HCT116 (cell line): Measurements from ENCODE around the gene DHX34. TPM values are rescaled to one million over a fixed set of nuclear protein-coding genes. Genes with fewer than 3 reads are reported as not detected.

Source experiments
- ATAC-seq: fragments of 200-7000 bp; cut with Tn5 transposase; 2 replicates; pipeline ENCODE4 v1.9.1; 2020; ENCODE audit warnings: mild to moderate bottlenecking, moderate library complexity
- BruUV-seq: library from RNA; stranded (reverse); fragments of 400-500 nt; replicated peaks from 2 replicates; lab custom pipeline; 2021; lab: Mats Ljungman, UMichigan
- CTCF ChIA-PET: fragments of 300-600 bp; sonication (Branson Sonifier 250); formaldehyde crosslinking; loops from one replicate; lab custom pipeline; 2021; ENCODE audit warnings: antibody characterized with exemption; lab: Charles Lee
- POLR2A ChIA-PET: fragments of 300-600, 350-600 bp; sonication (Branson Sonifier 250); formaldehyde crosslinking; loops from one replicate; lab custom pipeline; 2021; ENCODE audit warnings: antibody characterized with exemption; lab: Charles Lee
- RAD21 ChIA-PET, 2 experiments: fragments of 300-600 bp; sonication (Branson Sonifier 250); formaldehyde crosslinking; loops; one replicate each; lab custom pipeline; 2023; ENCODE audit warnings: low total read pairs in 2 of 2; ENCODE audit not compliant: uncharacterized antibody in 2 of 2, unreplicated experiment in 2 of 2, low non-redundant PET in 1 of 2; lab: Charles Lee
- DNase-seq: peaks from one replicate; pipeline ENCODE4 v3.0.0-alpha.2; 2010; ENCODE audit warnings: low read depth, low spot score
- H2AFZ ChIP-seq: fragments of 200-600 bp; shearing (Covaris generic), sonication (generic); 2 replicates; pipeline ENCODE4 v1.6.1; 2017; ENCODE audit warnings: low read depth, mixed run types, mixed read lengths, antibody characterized with exemption, low read length; ENCODE audit not compliant: poor library complexity, severe bottlenecking
- H3K27ac ChIP-seq: 2 replicates; pipeline ENCODE4 v1.5.1; 2012; ENCODE audit warnings: low read depth, low read length
- H3K27me3 ChIP-seq: fragments of 200-600 bp; sonication (generic); 2 replicates; pipeline ENCODE4 v1.6.1; 2016; ENCODE audit warnings: mixed run types, low read length, mixed read lengths; ENCODE audit not compliant: insufficient read depth
- H3K36me3 ChIP-seq, 2 experiments: fragments of 200-500 bp in 1 of 2; fragments of 200-600 bp in 1 of 2; sonication (Bioruptor generic) in 1 of 2; sonication (generic) in 1 of 2; 2 replicates each; pipeline versions ENCODE4 v1.5.1 to v1.6.1; 2014 to 2016; ENCODE audit warnings: low read length in 2 of 2, inconsistent platforms in 1 of 2, mixed read lengths in 1 of 2, mixed run types in 1 of 2; ENCODE audit not compliant: insufficient read depth in 2 of 2, control insufficient read depth in 1 of 2
- H3K4me1 ChIP-seq, 2 experiments: fragments of 200-600 bp in 1 of 2; sonication (generic) in 1 of 2; 2 replicates each; pipeline versions ENCODE4 v1.5.1 to v1.6.1; 2012 to 2017; ENCODE audit warnings: low read length in 2 of 2, inconsistent platforms in 1 of 2, mild to moderate bottlenecking in 1 of 2, mixed read lengths in 1 of 2, mixed run types in 1 of 2, moderate library complexity in 1 of 2; ENCODE audit not compliant: insufficient read depth in 2 of 2, control insufficient read depth in 1 of 2
- H3K4me2 ChIP-seq: fragments of 200-600 bp; sonication (generic); 2 replicates; pipeline ENCODE4 v1.6.1; 2017; ENCODE audit warnings: mixed run types, low read length, mixed read lengths
- H3K4me3 ChIP-seq, 2 experiments: fragments of 200-600 bp in 1 of 2; sonication (generic) in 1 of 2; replicated peaks in 1 of 2; 2 replicates each; pipeline ENCODE4 v1.5.1; 2011 to 2016; ENCODE audit warnings: low read length in 2 of 2, control low read depth in 1 of 2, low read depth in 1 of 2, mild to moderate bottlenecking in 1 of 2, mixed read lengths in 1 of 2, mixed run types in 1 of 2
- H3K79me2 ChIP-seq: fragments of 200-600 bp; sonication (generic); 2 replicates; pipeline ENCODE4 v1.6.1; 2017; ENCODE audit warnings: mild to moderate bottlenecking, mixed run types, low read length, moderate library complexity, mixed read lengths; ENCODE audit not compliant: insufficient read depth
- H3K9ac ChIP-seq: fragments of 200-600 bp; sonication (generic); 2 replicates; pipeline ENCODE4 v1.6.1; 2016; ENCODE audit warnings: low read length, mixed read lengths
- H3K9me2 ChIP-seq: fragments of 200-600 bp; sonication (generic), shearing (Covaris generic); 2 replicates; pipeline ENCODE4 v1.6.1; 2017; ENCODE audit warnings: mixed run types, mild to moderate bottlenecking, moderate library complexity; ENCODE audit not compliant: insufficient read depth
- H3K9me3 ChIP-seq, 2 experiments: fragments of 200-500 bp in 1 of 2; fragments of 200-600 bp in 1 of 2; sonication (Bioruptor generic) in 1 of 2; sonication (generic) in 1 of 2; 2 replicates each; pipeline ENCODE4 v1.6.1; 2014 to 2017; ENCODE audit warnings: low read length in 2 of 2, mixed read lengths in 2 of 2, inconsistent platforms in 1 of 2, low read depth in 1 of 2, mild to moderate bottlenecking in 1 of 2, mixed run types in 1 of 2, moderate library complexity in 1 of 2; ENCODE audit not compliant: control insufficient read depth in 1 of 2, insufficient read depth in 1 of 2
- H4K20me1 ChIP-seq: fragments of 200-600 bp; sonication (generic), shearing (Covaris generic); 2 replicates; pipeline ENCODE4 v1.6.1; 2017; ENCODE audit warnings: mixed run types, mild to moderate bottlenecking, moderate library complexity; ENCODE audit not compliant: insufficient read depth
- CEBPB ChIP-seq: IDR thresholded peaks from 2 replicates; pipeline ENCODE4 v1.6.1; 2012; ENCODE audit warnings: low read depth
- EGR1 ChIP-seq: IDR thresholded peaks from 2 replicates; pipeline ENCODE4 v1.6.1; 2012; ENCODE audit warnings: low read depth
- EZH2 ChIP-seq: fragments of 200-600 bp; sonication (generic); IDR thresholded peaks from 2 replicates; pipeline ENCODE4 v1.6.1; 2017; ENCODE audit warnings: antibody characterized with exemption, mixed run types
- EZH2phosphoT487 ChIP-seq: fragments of 200-600 bp; IDR thresholded peaks from 2 replicates; pipeline ENCODE4 v1.6.1; 2018; ENCODE audit warnings: antibody characterized with exemption, borderline replicate concordance
- FOSL1 ChIP-seq: IDR thresholded peaks from 2 replicates; pipeline ENCODE4 v1.6.1; 2012; ENCODE audit warnings: low read depth
- JUND ChIP-seq: IDR thresholded peaks from 2 replicates; pipeline ENCODE4 v1.6.1; 2012
- POLR2A ChIP-seq: IDR thresholded peaks from 2 replicates; pipeline ENCODE4 v1.7.0; 2011; ENCODE audit warnings: borderline replicate concordance; ENCODE audit not compliant: insufficient read depth, insufficient read length; ENCODE audit errors: extremely low read depth
- RAD21 ChIP-seq: IDR thresholded peaks from 2 replicates; pipeline ENCODE4 v1.6.1; 2012; ENCODE audit warnings: low read depth, mild to moderate bottlenecking
- SIN3A ChIP-seq: IDR thresholded peaks from 2 replicates; pipeline ENCODE4 v1.6.1; 2012; ENCODE audit warnings: low read depth
- SP1 ChIP-seq: IDR thresholded peaks from 2 replicates; pipeline ENCODE4 v1.6.1; 2012; ENCODE audit warnings: low read depth
- TCF7L2 ChIP-seq: IDR thresholded peaks from 2 replicates; pipeline ENCODE4 v1.7.0; 2011; ENCODE audit warnings: borderline replicate concordance, inconsistent platforms; ENCODE audit not compliant: insufficient read depth, insufficient read length; ENCODE audit errors: extremely low read depth
- YY1 ChIP-seq: IDR thresholded peaks from 2 replicates; pipeline ENCODE4 v1.6.1; 2011; ENCODE audit warnings: low read length, low read depth, moderate library complexity, mild to moderate bottlenecking; ENCODE audit not compliant: insufficient replicate concordance; ENCODE audit errors: extremely low read depth
- intact Hi-C: fragments of 100-400 bp; cut with micrococcal nuclease; formaldehyde crosslinking; loops from 2 replicates; pipeline ENCODE4 v1.10.0; 2022
- total RNA-seq: library from RNA; stranded (reverse); gene quantifications from one replicate; pipeline ENCODE4 v1.2.1, GENCODE V29; 2021; ENCODE audit not compliant: unreplicated experiment
- TF ChIP-seq, protein P1 (sequence below), 3 experiments: fragments of 200-600 bp in 1 of 3; sonication (generic) in 1 of 3; IDR thresholded peaks in 2 of 3; conservative IDR thresholded peaks in 1 of 3; 2 replicates each; pipeline ENCODE4 v1.5.1; 2012 to 2017; ENCODE audit warnings: low read depth in 2 of 3, low read length in 2 of 3, antibody characterized with exemption in 1 of 3, borderline replicate concordance in 1 of 3, control low read depth in 1 of 3, mild to moderate bottlenecking in 1 of 3, mixed read lengths in 1 of 3, mixed run types in 1 of 3, moderate library complexity in 1 of 3; ENCODE audit not compliant: insufficient read depth in 1 of 3
- TF ChIP-seq, protein P2 (sequence below): IDR thresholded peaks from 2 replicates; pipeline ENCODE4 v1.6.1; 2012
- TF ChIP-seq, protein P3 (sequence below): IDR thresholded peaks from 2 replicates; pipeline ENCODE4 v1.6.1; 2012; ENCODE audit warnings: low read depth

DHX34 gene
- total RNA-seq, 1 experiment from 2014 or later: 30.5 TPM

DNA sequence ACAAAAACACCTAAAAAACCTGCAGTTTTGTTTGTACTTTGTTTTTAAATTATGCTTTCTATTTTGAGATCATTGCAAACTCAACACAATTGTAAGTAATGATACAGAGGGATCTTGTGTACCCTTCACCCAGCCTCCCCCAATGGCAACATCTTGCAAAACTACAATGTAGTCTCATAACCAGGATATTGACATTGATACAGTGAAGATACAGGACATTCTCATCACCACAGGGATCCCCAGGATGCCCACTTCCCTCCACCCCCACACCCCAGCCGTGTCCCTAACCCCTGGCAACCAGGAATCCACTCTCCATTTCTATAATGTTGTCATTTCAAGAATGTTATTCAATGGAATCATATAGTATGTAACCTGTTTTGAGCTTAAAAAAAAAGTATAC, 27.5 kb upstream of the DHX34 start:
- H3K4me2 ChIP-seq: no peak overlapping the region
- ATAC-seq (no peak), DNase-seq (no peak)
- RAD21 ChIA-PET: no interaction called here
- CTCF ChIA-PET: no interaction called here
- H3K9me2 ChIP-seq: no peaks in the 10 kb centered on the region
- no peaks in the 10 kb centered on the region for H3K4me1 ChIP-seq
- TF ChIP-seq YY1 (no peak), FOSL1 (no peak), SIN3A (no peak), EZH2 (no peak), JUND (no peak), EZH2phosphoT487 (no peak), SP1 (no peak), EGR1 (no peak), RAD21 (no peak), POLR2A (no peak), TCF7L2 (no peak), CEBPB (no peak)
- TF ChIP-seq, protein P1, sequence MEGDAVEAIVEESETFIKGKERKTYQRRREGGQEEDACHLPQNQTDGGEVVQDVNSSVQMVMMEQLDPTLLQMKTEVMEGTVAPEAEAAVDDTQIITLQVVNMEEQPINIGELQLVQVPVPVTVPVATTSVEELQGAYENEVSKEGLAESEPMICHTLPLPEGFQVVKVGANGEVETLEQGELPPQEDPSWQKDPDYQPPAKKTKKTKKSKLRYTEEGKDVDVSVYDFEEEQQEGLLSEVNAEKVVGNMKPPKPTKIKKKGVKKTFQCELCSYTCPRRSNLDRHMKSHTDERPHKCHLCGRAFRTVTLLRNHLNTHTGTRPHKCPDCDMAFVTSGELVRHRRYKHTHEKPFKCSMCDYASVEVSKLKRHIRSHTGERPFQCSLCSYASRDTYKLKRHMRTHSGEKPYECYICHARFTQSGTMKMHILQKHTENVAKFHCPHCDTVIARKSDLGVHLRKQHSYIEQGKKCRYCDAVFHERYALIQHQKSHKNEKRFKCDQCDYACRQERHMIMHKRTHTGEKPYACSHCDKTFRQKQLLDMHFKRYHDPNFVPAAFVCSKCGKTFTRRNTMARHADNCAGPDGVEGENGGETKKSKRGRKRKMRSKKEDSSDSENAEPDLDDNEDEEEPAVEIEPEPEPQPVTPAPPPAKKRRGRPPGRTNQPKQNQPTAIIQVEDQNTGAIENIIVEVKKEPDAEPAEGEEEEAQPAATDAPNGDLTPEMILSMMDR (IDR thresholded peaks at IDR 0.05 in 2 of 3, conservative IDR thresholded peaks at IDR 0.05 in 1 of 3; ENCODE audit: borderline replicate concordance in 1 of 3, insufficient read depth in 1 of 3, low read depth in 2 of 3, low read length in 2 of 3): no peak
- TF ChIP-seq, protein P2, sequence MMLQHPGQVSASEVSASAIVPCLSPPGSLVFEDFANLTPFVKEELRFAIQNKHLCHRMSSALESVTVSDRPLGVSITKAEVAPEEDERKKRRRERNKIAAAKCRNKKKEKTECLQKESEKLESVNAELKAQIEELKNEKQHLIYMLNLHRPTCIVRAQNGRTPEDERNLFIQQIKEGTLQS: no peak
- TF ChIP-seq, protein P3, sequence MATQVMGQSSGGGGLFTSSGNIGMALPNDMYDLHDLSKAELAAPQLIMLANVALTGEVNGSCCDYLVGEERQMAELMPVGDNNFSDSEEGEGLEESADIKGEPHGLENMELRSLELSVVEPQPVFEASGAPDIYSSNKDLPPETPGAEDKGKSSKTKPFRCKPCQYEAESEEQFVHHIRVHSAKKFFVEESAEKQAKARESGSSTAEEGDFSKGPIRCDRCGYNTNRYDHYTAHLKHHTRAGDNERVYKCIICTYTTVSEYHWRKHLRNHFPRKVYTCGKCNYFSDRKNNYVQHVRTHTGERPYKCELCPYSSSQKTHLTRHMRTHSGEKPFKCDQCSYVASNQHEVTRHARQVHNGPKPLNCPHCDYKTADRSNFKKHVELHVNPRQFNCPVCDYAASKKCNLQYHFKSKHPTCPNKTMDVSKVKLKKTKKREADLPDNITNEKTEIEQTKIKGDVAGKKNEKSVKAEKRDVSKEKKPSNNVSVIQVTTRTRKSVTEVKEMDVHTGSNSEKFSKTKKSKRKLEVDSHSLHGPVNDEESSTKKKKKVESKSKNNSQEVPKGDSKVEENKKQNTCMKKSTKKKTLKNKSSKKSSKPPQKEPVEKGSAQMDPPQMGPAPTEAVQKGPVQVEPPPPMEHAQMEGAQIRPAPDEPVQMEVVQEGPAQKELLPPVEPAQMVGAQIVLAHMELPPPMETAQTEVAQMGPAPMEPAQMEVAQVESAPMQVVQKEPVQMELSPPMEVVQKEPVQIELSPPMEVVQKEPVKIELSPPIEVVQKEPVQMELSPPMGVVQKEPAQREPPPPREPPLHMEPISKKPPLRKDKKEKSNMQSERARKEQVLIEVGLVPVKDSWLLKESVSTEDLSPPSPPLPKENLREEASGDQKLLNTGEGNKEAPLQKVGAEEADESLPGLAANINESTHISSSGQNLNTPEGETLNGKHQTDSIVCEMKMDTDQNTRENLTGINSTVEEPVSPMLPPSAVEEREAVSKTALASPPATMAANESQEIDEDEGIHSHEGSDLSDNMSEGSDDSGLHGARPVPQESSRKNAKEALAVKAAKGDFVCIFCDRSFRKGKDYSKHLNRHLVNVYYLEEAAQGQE: no peak
- no peaks in the 10 kb centered on the region for H4K20me1 ChIP-seq
- no peak overlapping the region for H3K4me3 ChIP-seq
- H3K9me3 ChIP-seq: no peaks in the 10 kb centered on the region
- no peak overlapping the region for H3K9ac ChIP-seq
- intact Hi-C loops: no loop called here
- no peaks in the 10 kb centered on the region for H3K36me3 ChIP-seq
- no peaks in the 10 kb centered on the region for H3K27me3 ChIP-seq
- H3K79me2 ChIP-seq: no peaks in the 10 kb centered on the region
- H3K27ac ChIP-seq: no peak overlapping the region
- POLR2A ChIA-PET: no interaction called here
- BruUV-seq: no TSS peak
- H2AFZ ChIP-seq: no peak overlapping the region
